Right cardiac atrium (tissue), 5 donors: Measurements from ENCODE around the gene CEACAM1. TPM values are rescaled to one million over a fixed set of nuclear protein-coding genes. Genes with fewer than 3 reads are reported as not detected.

Experiments
- polyA plus RNA-seq: library from polyadenylated mRNA; stranded (reverse); fragments of 200-250 nt; gene quantifications from one replicate; pipeline ENCODE4 v1.2.3, GENCODE V29; 2013
- total RNA-seq, 4 donors: library from RNA; stranded (reverse); fragmentation: NEBNext Ultra II Directional; extraction: Animal tissue kit (Norgen Biotek cat#: 25700); gene quantifications; one replicate each; pipeline ENCODE4 v1.2.1, GENCODE V29; 2021
- donor health status: healthy with polysubstance abuse.
- donor health status: DM: no; HTN: yes; CAD: no.
- donor health status: DM: no; HTN: no; CAD: no.
- donor health status: DM: no; HTN: yes; CAD: no; lungs with severe emphysema.
- donor health status: DM: yes; HTN: yes; CAD: no.

CEACAM1 gene
- total and polyA plus RNA-seq, 5 donors: 2.6 to 4.2 (median 3.3) TPM

Other genes with a start within 250 kb of the CEACAM1 start
- gene PRR19, start 226.3 kb downstream of the CEACAM1 start, total RNA-seq: under 1 TPM in 3 of 4 donors, not detected in 1; 0.20 to 0.32 (median 0.26) TPM
- 0.29 TPM for gene PRR19, start 226.3 kb downstream of the CEACAM1 start, polyA plus RNA-seq
- gene PAFAH1B3, start 225.9 kb downstream of the CEACAM1 start, total RNA-seq: 1 to 10 TPM; 1.6 to 5.9 (median 4.4) TPM
- 4.3 TPM for gene PAFAH1B3, start 225.9 kb downstream of the CEACAM1 start, polyA plus RNA-seq
- 1 to 10 TPM in 3 of 4 donors, under 1 TPM in 1; 0.91 to 1.6 (median 1.2) TPM for gene TMEM145, start 215.2 kb downstream of the CEACAM1 start, total RNA-seq
- 0.41 TPM for gene TMEM145, start 215.2 kb downstream of the CEACAM1 start, polyA plus RNA-seq
- gene MEGF8, start 202.8 kb downstream of the CEACAM1 start, total RNA-seq: 10 to 100 TPM; 28.6 to 36.3 (median 32.4) TPM
- 28.7 TPM for gene MEGF8, start 202.8 kb downstream of the CEACAM1 start, polyA plus RNA-seq
- gene CNFN, start 138.2 kb downstream of the CEACAM1 start, total RNA-seq: under 1 TPM in 3 of 4 donors, not detected in 1; 0.50 to 0.91 (median 0.66) TPM
- gene CNFN, start 138.2 kb downstream of the CEACAM1 start, polyA plus RNA-seq: 1.9 TPM
- 10 to 100 TPM in 2 of 4 donors, 1 to 10 TPM in 2; 9.4 to 44.9 (median 12.3) TPM for gene LIPE, start 101.1 kb downstream of the CEACAM1 start, total RNA-seq
- 81.6 TPM for gene LIPE, start 101.1 kb downstream of the CEACAM1 start, polyA plus RNA-seq
- not detected for gene CXCL17, start 85.5 kb downstream of the CEACAM1 start, total RNA-seq
- not detected for gene CXCL17, start 85.5 kb downstream of the CEACAM1 start, polyA plus RNA-seq
- gene CEACAM8, start 66.4 kb upstream of the CEACAM1 start, total RNA-seq: not detected
- not detected for gene CEACAM8, start 66.4 kb upstream of the CEACAM1 start, polyA plus RNA-seq
- not detected for gene PSG3, start 212.0 kb upstream of the CEACAM1 start, total RNA-seq
- gene PSG3, start 212.0 kb upstream of the CEACAM1 start, polyA plus RNA-seq: not detected
- gene PSG8, start 237.2 kb upstream of the CEACAM1 start, total RNA-seq: not detected
- not detected for gene PSG8, start 237.2 kb upstream of the CEACAM1 start, polyA plus RNA-seq